Ishikawa (cell line): ENCODE data around the gene NPAT.

Source experiments
- CEBPB ChIP-seq: IDR thresholded peaks from 2 replicates; pipeline ENCODE4 v1.6.1; 2012
- CREB1 ChIP-seq: IDR thresholded peaks from 2 replicates; pipeline ENCODE4 v1.6.1; 2012; ENCODE audit warnings: low read depth
- EGR1 ChIP-seq: IDR thresholded peaks from 2 replicates; pipeline ENCODE4 v1.6.1; 2012
- EP300 ChIP-seq: IDR thresholded peaks from 2 replicates; pipeline ENCODE4 v1.6.1; 2012; ENCODE audit warnings: borderline replicate concordance
- FOXM1 ChIP-seq: IDR thresholded peaks from 2 replicates; pipeline ENCODE4 v1.6.1; 2012; ENCODE audit warnings: low read depth, borderline replicate concordance
- MAX ChIP-seq: IDR thresholded peaks from 2 replicates; pipeline ENCODE4 v1.6.1; 2012
- NFIC ChIP-seq: IDR thresholded peaks from 2 replicates; pipeline ENCODE4 v1.6.1; 2012
- RAD21 ChIP-seq: IDR thresholded peaks from 2 replicates; pipeline ENCODE4 v1.6.1; 2012; ENCODE audit warnings: low read depth
- REST ChIP-seq: IDR thresholded peaks from 2 replicates; pipeline ENCODE4 v1.6.1; 2012; ENCODE audit warnings: low read depth, mild to moderate bottlenecking
- TAF1 ChIP-seq: IDR thresholded peaks from 2 replicates; pipeline ENCODE4 v1.6.1; 2012; ENCODE audit warnings: low read depth, mild to moderate bottlenecking
- TCF12 ChIP-seq: IDR thresholded peaks from 2 replicates; pipeline ENCODE4 v1.6.1; 2012; ENCODE audit warnings: low read depth
- TEAD4 ChIP-seq: IDR thresholded peaks from 2 replicates; pipeline ENCODE4 v1.6.1; 2012
- USF1 ChIP-seq: IDR thresholded peaks from 2 replicates; pipeline ENCODE4 v1.6.1; 2012
- YY1 ChIP-seq: IDR thresholded peaks from 2 replicates; pipeline ENCODE4 v1.6.1; 2012; ENCODE audit warnings: low read depth
- ZBTB7A ChIP-seq: IDR thresholded peaks from 2 replicates; pipeline ENCODE4 v1.6.1; 2012; ENCODE audit warnings: low read depth

NPAT gene

GRCh38 chr11:108206969-108207682 lies 15.3 kb downstream of the NPAT start:
- TF ChIP-seq EP300, result no peak
- TF ChIP-seq TEAD4, result no peak
- no peak for TF ChIP-seq USF1
- no peak for TF ChIP-seq EGR1
- no peak for TF ChIP-seq YY1
- TF ChIP-seq FOXM1, result no peak
- no peak for TF ChIP-seq MAX
- TF ChIP-seq CEBPB, result no peak
- TF ChIP-seq TCF12, result no peak
- TF ChIP-seq REST, result no peak
- TF ChIP-seq RAD21, result no peak

GRCh38 chr11:108206171-108206570 lies 16.3 kb downstream of the NPAT start:
- TF ChIP-seq CEBPB (no peak), NFIC (no peak), EP300 (no peak), REST (no peak), RAD21 (no peak), FOXM1 (no peak), TEAD4 (no peak), TCF12 (no peak), CREB1 (no peak), YY1 (no peak), USF1 (no peak), MAX (no peak), TAF1 (no peak), ZBTB7A (no peak), EGR1 (no peak)

GRCh38 chr11:108204929-108205499 lies 17.4 kb downstream of the NPAT start:
- no peak for TF ChIP-seq YY1
- TF ChIP-seq TAF1, result no peak
- TF ChIP-seq EGR1, result no peak
- no peak for TF ChIP-seq CREB1
- no peak for TF ChIP-seq ZBTB7A
- no peak for TF ChIP-seq FOXM1
- TF ChIP-seq TCF12, result no peak
- TF ChIP-seq MAX, result no peak
- no peak for TF ChIP-seq CEBPB
- no peak for TF ChIP-seq NFIC
- no peak for TF ChIP-seq RAD21

GRCh38 chr11:108204376-108204775 lies 18.1 kb downstream of the NPAT start:
- TF ChIP-seq EGR1 (no peak), CREB1 (no peak), ZBTB7A (no peak), CEBPB (no peak), MAX (no peak), NFIC (no peak), TCF12 (no peak), EP300 (no peak)

- no peak for TF ChIP-seq USF1
- TF ChIP-seq TAF1, result no peak
- no peak for TF ChIP-seq REST
- no peak for TF ChIP-seq MAX
Observed at GRCh38 chr11:108203075-108203474, 19.4 kb downstream of the NPAT start.
